Measurements from ENCODE around the gene FOXE3.

GRCh38 chr1:47435506-47436303, 19.6 kb downstream of the FOXE3 start:
- TF ChIP-seq TAF1 (IDR thresholded peaks at IDR 0.05; ENCODE audit: borderline replicate concordance, insufficient read depth, low read length) (no peak), POLR2AphosphoS5 (IDR thresholded peaks at IDR 0.05; ENCODE audit: low read depth, low read length) (no peak), REST (IDR thresholded peaks at IDR 0.05; ENCODE audit: insufficient read depth in 1 of 2, low read depth in 2 of 2, low read length in 2 of 2) (0 out of 4 replicates have a peak, but pooled peaks of 1 of the 2 experiments have one; percentile 20), SIN3A (IDR thresholded peaks at IDR 0.05; ENCODE audit: borderline replicate concordance, insufficient read depth, low read length) (no peak)

Data from PFSK-1 (cell line).